GM18511 (cell line): Measurements from ENCODE around the gene FLNC.

ENCODE experiments used
- ATAC-seq: cut with Tn5 transposase; IDR thresholded peaks from one replicate; pipeline ENCODE4 v1.9.1; 2021; ENCODE audit warnings: mild to moderate bottlenecking, moderate library complexity; ENCODE audit not compliant: unreplicated experiment

The FLNC gene

GRCh38 chr7:128860158-128861073 is 30.2 kb downstream of the FLNC start:
- ATAC-seq = no peak

GRCh38 chr7:128861957-128862570 is 31.9 kb downstream of the FLNC start:
- ATAC-seq = no peak

- ATAC-seq = peak; percentile 89
These were observed 32.6 kb downstream of the FLNC start, which contains the start of gene ATP6V1F for GRCh38 chr7:128862571-128863432. TSS of gene ATP6V1F (plus strand) at chr7:128862856. CDS start at chr7:128862905, 49 bp downstream.

DNA sequence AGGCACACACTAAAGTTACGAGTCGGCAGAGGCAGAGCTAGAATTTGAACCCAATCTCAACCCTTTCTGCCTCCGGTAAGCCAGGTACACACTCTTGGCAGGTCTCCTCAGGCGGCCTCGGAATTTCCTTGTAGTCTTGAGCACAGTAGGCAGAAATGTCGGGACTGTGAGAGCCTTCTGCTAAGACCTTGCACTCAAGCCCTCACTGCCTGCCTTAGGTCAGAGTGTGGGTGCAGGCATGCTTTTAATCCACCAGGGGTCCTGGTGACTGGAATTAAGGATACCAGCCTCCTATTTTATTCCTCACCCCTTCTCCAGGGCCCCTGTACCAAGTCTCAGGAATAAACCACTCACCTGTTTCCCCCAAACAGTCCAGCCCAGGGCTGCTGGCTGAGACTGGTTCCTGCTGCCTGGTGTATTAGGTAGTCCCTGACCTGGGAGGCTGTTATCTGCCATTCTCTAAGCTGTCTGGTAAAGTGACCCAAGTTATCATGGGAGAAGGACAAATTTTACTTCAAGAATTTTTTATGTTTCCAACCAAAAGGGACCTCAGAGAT is 33.3 kb downstream of the FLNC start:
- peak; percentile 47 for ATAC-seq

DNA sequence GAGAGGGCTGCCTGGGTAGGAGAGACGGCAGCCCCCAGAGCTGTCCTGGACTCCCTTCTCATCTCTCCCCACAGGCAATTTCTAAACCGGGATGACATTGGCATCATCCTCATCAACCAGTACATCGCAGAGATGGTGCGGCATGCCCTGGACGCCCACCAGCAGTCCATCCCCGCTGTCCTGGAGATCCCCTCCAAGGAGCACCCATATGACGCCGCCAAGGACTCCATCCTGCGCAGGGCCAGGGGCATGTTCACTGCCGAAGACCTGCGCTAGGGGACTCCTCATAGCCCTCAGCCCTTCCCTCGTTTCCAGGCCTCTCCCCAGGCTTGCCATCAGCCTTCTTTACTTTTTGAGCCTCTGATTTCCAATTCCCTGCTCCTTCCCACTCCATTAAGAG is 35.1 kb downstream of the FLNC start:
- ATAC-seq = no peak

DNA sequence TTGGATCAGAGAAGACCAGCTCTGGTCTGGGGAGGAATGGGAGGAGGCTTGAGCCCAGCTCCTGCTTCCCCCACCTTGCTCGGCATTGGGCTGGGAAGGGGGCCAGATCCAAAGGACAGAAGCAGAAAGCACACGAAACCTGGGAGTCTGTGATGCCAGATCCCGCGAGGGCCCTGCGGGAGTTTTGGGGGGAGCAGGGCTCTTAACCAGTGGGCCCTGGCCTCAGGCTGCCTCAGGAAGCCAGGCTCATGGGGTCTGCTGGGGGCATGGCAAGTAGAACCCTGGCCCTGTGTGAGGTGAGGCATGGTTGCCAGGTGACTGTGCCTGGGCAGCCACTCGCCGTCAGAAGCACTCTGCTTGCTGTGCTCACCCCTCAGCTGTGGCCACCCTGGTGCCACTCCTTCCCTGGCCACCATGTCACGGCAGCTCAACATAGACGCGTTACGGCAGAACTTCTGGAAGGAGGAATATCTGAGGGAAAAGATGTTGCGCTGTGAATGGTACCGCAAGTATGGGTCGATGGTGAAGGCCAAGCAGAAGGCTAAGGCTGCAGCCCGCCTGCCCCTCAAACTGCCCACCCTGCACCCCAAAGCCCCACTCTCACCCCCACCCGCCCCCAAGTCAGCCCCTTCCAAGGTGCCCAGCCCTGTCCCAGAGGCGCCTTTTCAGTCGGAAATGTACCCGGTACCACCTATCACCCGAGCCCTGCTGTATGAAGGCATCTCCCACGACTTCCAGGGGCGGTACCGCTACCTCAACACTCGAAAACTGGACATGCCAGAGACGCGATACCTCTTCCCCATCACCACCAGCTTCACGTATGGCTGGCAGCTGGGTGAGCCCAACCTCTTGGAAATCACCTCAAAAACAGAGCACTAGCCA is 36.0 kb downstream of the FLNC start:
- ATAC-seq = no peak

DNA sequence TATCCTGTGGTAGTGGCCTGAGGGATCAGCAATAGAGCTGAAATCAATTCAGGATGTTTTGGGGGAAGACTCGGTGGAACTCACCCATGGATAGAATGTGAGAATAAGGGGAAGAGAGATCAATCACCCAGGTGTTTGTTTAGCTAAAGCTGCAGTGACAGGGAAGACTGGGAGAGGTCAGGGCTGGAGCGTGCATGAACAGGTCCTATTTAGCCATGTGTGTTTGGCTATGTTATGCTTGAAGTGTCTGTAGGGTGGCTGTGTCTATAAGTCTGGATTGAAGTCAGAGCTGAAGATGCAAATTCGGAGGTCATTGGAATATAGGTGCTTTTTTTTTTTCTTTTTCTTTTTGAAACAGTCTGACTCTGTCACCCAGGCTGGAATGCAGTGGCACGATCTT is 37.0 kb downstream of the FLNC start:
- ATAC-seq = no peak

DNA sequence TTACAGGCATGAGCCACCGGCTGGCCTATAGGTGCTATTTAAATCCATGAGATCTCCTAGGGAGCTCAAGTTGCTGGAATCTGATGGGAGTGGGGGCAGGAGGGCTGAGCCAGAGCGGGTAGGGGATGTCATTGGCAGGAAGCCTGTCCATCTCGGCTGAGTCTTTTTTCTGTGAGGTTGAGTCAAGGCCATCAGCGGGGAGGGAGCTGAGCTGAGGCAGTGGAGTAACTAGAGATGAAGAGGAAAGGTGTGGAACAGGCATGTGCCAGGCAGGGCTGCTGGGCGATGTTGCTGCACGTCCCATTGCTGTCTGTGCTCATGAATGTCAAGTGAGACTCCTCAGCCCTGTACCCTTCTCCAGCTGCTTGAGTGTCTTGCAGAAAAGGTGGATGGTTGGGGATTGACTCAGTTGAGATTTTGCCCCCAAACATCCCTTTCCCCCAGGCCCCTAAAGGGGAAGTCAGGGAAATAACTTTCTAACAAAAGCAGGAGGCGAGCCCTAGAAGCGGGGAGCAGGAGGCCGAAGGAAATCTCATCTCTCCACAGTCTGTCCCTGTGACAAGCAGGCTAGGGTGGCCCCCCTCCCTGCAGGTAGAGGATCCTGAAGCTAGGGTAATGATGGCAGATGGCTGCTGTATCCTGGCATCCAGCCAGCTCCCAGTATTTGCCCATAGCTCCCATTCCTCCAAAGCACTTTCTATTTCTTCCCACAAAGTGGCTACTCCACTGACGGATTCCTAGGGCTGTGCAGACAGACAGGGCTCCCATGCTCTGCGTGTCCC is 37.8 kb downstream of the FLNC start:
- ATAC-seq = no peak

DNA sequence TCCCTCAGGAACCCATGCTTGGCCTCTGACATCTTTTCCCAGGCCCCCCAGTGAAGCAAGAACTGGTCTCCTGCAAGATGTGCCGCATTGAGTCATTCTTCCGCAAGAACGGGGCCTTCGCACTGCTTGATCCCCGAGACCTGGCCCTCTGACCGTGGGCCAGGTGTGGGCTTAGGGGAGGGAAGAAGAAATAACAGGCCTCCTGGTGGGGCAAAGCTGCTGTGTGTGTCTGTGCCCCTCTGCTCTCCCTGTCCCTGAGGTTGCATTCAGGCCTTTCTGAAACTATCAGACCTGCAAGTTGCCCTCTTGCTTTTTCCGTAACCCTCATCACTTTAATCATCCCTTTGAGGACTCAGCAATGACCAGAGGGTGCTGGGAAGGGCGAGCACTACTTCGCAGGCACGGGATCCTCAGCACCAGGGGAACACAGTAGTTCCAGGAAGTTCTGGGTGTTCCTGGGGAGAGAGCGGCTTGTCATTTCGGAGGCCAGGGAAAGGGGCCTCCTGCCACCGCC is 38.5 kb downstream of the FLNC start:
- ATAC-seq = peak; percentile 12

GRCh38 chr7:128869138-128869943 is 39.1 kb downstream of the FLNC start:
- ATAC-seq = peak; percentile 79

DNA sequence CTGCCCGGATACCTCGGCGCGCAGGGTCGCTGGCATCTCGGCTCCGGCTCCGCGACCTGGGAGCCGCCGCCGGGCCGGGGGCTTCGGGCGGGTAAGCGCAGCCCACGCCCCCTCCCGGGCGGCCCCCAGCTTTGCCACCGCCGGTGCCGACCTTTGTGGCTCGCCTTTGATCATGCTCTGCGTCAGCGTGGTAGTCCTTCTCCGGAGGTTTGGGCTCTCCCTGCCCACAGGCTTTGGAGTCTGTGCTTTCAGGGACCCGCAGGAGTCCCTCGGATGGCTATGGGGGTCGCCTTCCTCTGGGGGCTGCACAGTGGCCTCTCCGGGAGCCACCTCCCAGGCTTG is 39.7 kb downstream of the FLNC start:
- peak; percentile 17 for ATAC-seq

DNA sequence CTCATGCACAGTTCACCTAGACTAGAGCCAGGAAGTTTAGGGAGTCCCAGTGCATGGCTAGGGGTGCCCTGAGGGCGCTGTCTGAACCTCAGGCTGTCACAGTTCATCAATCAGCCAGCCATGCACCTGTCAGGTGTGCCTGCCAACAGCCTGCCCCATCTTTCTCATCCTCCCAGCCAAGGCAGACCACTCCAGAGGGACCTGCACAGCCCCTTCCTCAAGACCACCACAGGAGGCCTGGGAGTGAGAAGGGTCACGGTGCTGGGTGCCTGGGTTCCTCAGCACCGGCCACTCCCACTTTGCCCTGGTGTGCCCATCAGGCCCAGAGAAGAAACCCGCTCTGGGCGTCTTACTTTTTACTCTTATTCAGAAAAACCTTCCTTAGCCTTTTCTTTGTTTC is 40.8 kb downstream of the FLNC start:
- ATAC-seq = no peak

- no peak for ATAC-seq
These were observed 42.2 kb downstream of the FLNC start for GRCh38 chr7:128872394-128872824.

DNA sequence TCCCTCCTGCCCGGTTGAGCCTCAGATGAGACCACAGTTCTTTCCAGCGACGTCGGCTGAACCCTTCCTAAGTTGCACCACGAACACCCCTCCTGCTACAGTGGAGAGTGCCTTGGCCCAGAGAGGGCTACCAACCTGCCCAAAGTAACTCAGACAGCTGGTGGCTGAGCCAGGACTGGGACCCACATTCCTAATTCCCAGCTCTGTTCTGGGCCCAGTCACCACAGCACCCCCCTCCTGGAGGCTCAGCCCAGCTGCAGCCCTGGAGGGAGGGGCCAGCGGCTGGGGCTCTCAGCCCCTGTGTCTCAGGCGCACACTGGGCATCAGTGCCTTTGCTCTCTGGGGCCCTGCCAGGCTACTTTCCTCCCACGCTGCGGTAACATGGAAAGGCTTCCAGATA is 43.0 kb downstream of the FLNC start:
- ATAC-seq = no peak

DNA sequence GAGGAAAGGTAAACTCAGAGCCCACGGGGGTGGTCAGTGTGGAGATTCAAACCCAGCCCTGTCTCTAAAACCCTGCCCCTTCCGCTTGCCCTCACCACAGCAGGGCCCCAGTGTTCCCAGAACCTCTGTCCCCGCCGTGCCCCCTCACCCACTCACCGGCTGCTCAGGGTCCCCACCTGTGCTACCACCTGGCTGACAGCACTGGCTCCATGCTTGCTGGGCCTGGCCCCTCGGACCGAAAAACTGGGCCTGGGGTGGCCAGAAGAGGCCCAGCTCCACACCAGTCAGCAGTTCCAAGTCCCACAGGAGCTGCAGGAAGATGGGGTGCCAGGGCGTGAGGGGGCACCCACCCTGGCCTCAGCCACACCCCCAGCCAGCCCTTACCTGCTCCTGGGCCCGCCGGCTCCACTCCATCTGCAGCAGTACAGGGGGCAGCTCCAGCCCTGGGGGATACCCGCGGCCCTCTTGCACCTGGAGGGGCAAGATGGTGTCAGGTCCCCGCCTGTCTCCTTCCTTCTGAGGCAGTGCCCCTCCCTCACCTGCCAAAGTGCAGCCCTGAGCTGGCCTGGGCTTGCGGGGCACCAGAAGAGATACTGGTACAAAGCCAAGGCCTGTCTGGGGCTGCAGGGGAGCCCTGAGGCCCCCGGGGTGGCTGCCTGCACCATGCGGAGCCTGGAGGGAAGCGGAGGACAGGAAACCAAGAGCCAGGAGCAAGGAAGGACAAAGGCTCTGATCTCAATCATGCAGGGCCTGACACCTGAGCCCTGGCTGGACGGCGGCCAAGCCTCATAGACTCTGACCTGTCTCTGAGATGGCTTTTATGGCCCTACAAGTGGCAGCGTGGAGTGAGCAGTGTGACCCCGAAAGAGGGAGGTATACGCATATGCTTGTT is 44.2 kb downstream of the FLNC start:
- no peak for ATAC-seq

GRCh38 chr7:128875523-128875948 is 45.3 kb downstream of the FLNC start:
- ATAC-seq = no peak

DNA sequence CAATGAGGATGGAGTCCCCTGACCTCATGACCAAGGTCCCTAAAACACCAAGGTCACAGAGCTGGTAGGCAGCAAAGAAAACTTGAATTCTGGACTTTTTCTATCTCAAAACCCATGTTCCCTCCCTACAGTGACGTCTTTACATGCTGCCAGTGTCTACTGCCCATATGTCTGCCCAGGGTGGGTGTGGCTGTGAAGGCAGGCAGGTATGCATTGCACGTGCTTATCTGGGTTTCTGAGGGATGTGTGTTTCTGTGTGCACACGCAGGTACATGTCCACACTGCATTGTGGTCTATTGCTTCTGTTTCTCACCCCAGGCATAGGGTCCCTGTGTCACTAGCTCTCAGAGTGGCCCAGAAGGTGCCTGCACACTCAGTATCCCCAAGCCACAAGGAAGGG is 45.9 kb downstream of the FLNC start:
- no peak for ATAC-seq
